Erythroblast (primary cell): ENCODE data around the gene ABTB1.

ENCODE experiments used
- GATA1 ChIP-seq: IDR thresholded peaks from 2 replicates; pipeline ENCODE4 v1.6.1; 2011; ENCODE audit warnings: low read depth, mild to moderate bottlenecking, control low read depth, low read length, moderate library complexity
- POLR2A ChIP-seq: IDR thresholded peaks from 2 replicates; pipeline ENCODE4 v1.6.1; 2011; ENCODE audit warnings: mild to moderate bottlenecking, low read length

- TF ChIP-seq POLR2A, result no peak
- no peak for TF ChIP-seq GATA1
Observed at GRCh38 chr3:127640042-127640355, 32.8 kb upstream of the ABTB1 start.
